ENCODE data around the gene PLAAT5. TPM values are rescaled to one million over a fixed set of nuclear protein-coding genes. Genes with fewer than 3 reads are reported as not detected.

PLAAT5 gene
- total RNA-seq, 2 experiments from 2014 or later: 0.07 TPM; not detected in 1

- Mint-ChIP-seq H3K4me3 (no peak overlapping the region), H3K27me3 (no peaks in the 10 kb centered on the region), H3K27ac (no peak overlapping the region), H3K9me3 (ENCODE audit: low read depth) (no peaks in the 10 kb centered on the region), H3K36me3 (ENCODE audit: low read depth) (no peaks in the 10 kb centered on the region), H3K4me1 (peaks cover 2% of the 10 kb centered on the region)
- ChIA-PET CTCF (interaction anchor here (1.3 kb wide), 1 partner anchor 32 kb away, joined by 5 read pairs; no protein-coding TSS in a partner anchor), POLR2A (no interaction called here)
- ATAC-seq: no peak
- intact Hi-C loops (cut with DNase I, micrococcal nuclease): no loop called here
- DNase-seq: no peak
Measured at GRCh38 chr11:63511048-63511748, 20.2 kb upstream of the PLAAT5 start.

GRCh38 chr11:63510360-63511047, 19.5 kb upstream of the PLAAT5 start:
- POLR2A ChIA-PET: no interaction called here
- intact Hi-C loops (cut with DNase I, micrococcal nuclease): no loop called here

GRCh38 chr11:63508745-63509144, 17.8 kb upstream of the PLAAT5 start:
- Mint-ChIP-seq H3K4me1 (peaks cover 2% of the 10 kb centered on the region), H3K36me3 (ENCODE audit: low read depth) (no peaks in the 10 kb centered on the region), H3K9me3 (ENCODE audit: low read depth) (no peaks in the 10 kb centered on the region), H3K27me3 (no peaks in the 10 kb centered on the region), H3K27ac (no peak overlapping the region), H3K4me3 (no peak overlapping the region)
- ATAC-seq: no peak
- intact Hi-C loops (cut with DNase I, micrococcal nuclease): no loop called here
- ChIA-PET POLR2A (no interaction called here), CTCF (interaction anchor here (1.3 to 1.6 kb wide), 2 partner anchors 10 to 31 kb away, joined by 3 to 6 read pairs; no protein-coding TSS in a partner anchor)
- no peak for DNase-seq

More at GRCh38 chr11:63510360-63511047, 19.5 kb upstream of the PLAAT5 start:
- Mint-ChIP-seq H3K27ac (no peak overlapping the region), H3K27me3 (no peaks in the 10 kb centered on the region), H3K4me3 (no peak overlapping the region), H3K36me3 (ENCODE audit: low read depth) (no peaks in the 10 kb centered on the region), H3K4me1 (peaks cover 2% of the 10 kb centered on the region), H3K9me3 (ENCODE audit: low read depth) (no peaks in the 10 kb centered on the region)
- no peak for DNase-seq
- CTCF ChIA-PET: interaction anchor here (0.8 to 1.3 kb wide), 3 partner anchors 8 to 32 kb away, joined by 3 to 5 read pairs (median 3); no protein-coding TSS in a partner anchor
- ATAC-seq: no peak

- CTCF ChIA-PET: interaction anchor here (0.9 to 1.6 kb wide), 3 partner anchors 30 to 245 kb away, joined by 3 to 6 read pairs (median 3); no protein-coding TSS in a partner anchor
- Mint-ChIP-seq H3K9me3 (ENCODE audit: low read depth) (no peaks in the 10 kb centered on the region), H3K4me3 (no peak overlapping the region), H3K27ac (no peak overlapping the region), H3K36me3 (ENCODE audit: low read depth) (no peaks in the 10 kb centered on the region), H3K27me3 (no peaks in the 10 kb centered on the region), H3K4me1 (peaks cover 2% of the 10 kb centered on the region)
- POLR2A ChIA-PET: no interaction called here
- intact Hi-C loops (cut with DNase I, micrococcal nuclease): no loop called here
- ATAC-seq: no peak
- DNase-seq: peak; percentile 39
Measured at GRCh38 chr11:63508009-63508408, 17.0 kb upstream of the PLAAT5 start.

GRCh38 chr11:63507511-63507910, 16.5 kb upstream of the PLAAT5 start:
- Mint-ChIP-seq H3K9me3 (ENCODE audit: low read depth) (peaks cover 2% of the 10 kb centered on the region), H3K27ac (no peak overlapping the region), H3K4me3 (no peak overlapping the region), H3K4me1 (peaks cover 5% of the 10 kb centered on the region), H3K27me3 (no peaks in the 10 kb centered on the region), H3K36me3 (ENCODE audit: low read depth) (no peaks in the 10 kb centered on the region)
- DNase-seq (no peak), ATAC-seq (no peak)
- intact Hi-C loops (cut with DNase I, micrococcal nuclease): no loop called here
- CTCF ChIA-PET: interaction anchor here (0.5 to 1.0 kb wide), 3 partner anchors 98 to 245 kb away, joined by 3 read pairs; no protein-coding TSS in a partner anchor
- POLR2A ChIA-PET: no interaction called here

GRCh38 chr11:63506876-63507275, 15.9 kb upstream of the PLAAT5 start:
- H3K4me1 Mint-ChIP-seq: peaks cover 11% of the 10 kb centered on the region
- no peaks in the 10 kb centered on the region for H3K36me3 Mint-ChIP-seq (ENCODE audit: low read depth)
- no peaks in the 10 kb centered on the region for H3K27me3 Mint-ChIP-seq
- ChIA-PET POLR2A (interaction anchor here (0.7 kb wide), 1 partner anchor 56 kb away, joined by 3 read pairs; no protein-coding TSS in a partner anchor), CTCF (interaction anchor here (0.5 kb wide), 1 partner anchor 98 kb away, joined by 3 read pairs; no protein-coding TSS in a partner anchor)
- DNase-seq: no peak
- ATAC-seq: no peak
- H3K27ac Mint-ChIP-seq: no peak overlapping the region
- no peak overlapping the region for H3K4me3 Mint-ChIP-seq
- H3K9me3 Mint-ChIP-seq (ENCODE audit: low read depth): peaks cover 2% of the 10 kb centered on the region
- intact Hi-C loops (cut with DNase I, micrococcal nuclease): no loop called here

DNA sequence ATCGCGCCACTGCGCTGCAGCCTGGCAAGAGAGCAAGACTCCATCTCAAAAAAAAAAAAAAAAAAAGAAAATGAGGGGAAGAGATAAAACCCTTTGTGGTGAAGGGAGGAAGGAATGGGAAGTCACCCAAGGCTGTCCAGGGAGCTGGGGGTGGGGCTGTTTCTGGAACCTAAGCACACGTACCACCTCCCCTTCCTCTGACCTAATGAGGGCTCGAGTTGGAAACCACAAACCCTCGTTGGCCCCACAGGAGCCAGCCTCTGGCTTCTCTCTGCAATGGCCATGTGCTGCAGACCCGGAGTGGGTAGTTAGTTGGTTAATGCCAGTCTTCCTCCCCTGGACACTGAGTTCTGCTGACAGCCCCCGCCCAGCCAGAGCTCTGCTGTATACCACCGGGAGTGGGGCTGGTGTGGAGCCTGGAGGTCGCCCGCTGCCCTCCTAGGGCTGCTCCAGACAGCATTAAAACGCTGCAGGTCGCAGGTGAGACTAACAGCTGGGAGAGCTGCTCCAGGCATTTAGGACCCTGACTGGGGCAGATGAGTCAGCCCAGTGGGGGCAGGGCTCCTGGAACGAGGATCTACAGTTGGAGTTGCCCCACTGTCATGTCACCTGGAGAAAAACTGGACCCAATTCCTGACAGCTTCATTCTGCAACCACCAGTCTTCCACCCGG, 15.0 kb upstream of the PLAAT5 start, which contains the start of gene LGALS12:
LGALS12 (plus strand) TSS at position 228 of the 672 bp plus-strand sequence; CDS start at position 603, 375 bp downstream.
- CTCF ChIA-PET: interaction anchor here (1.9 kb wide), 1 partner anchor 133 kb away, joined by 8 read pairs; no protein-coding TSS in a partner anchor
- Mint-ChIP-seq H3K4me1 (peaks cover 11% of the 10 kb centered on the region), H3K4me3 (no peak within 1 kb of the TSS), H3K27ac (no peak within 1 kb of the TSS), H3K36me3 (ENCODE audit: low read depth) (no peaks in the 10 kb centered on the region), H3K27me3 (no peaks in the 10 kb centered on the region), H3K9me3 (ENCODE audit: low read depth) (peaks cover 2% of the 10 kb centered on the region)
- intact Hi-C loops (cut with DNase I, micrococcal nuclease): no loop called here
- DNase-seq: no peak
- no peak for ATAC-seq
- POLR2A ChIA-PET: no interaction called here

DNA sequence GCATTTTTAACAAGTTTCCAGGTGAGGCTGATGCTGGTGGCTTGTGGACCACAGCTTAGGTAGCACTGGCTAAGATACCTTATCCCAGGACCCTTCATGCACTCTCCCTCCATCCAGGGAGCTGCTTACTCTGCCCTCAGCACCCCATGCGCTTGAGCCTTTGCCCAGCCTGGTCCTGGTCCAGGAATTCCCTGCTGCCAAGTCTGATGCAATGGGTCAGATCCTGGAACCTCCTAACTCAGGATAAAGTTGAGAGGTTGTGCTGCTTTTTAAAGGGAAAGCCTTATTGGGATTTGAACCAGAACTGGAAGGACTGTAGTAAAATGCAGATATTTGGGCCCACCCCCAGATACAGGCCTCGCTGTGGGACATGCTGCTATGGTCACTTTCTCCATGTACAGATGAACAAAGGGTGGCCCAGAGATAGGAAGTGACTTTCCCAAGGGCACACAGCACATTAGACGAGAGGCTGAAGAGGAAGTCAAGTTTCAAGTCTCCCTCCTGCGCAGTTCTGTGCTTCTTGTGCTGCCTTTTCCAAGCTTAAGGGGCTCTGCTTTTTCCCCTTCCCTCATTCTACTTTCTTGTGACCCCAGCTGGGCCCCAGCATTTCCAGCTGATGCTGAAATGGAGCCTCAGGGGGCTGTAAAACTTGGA, 14.1 kb upstream of the PLAAT5 start:
- Mint-ChIP-seq H3K27ac (no peak overlapping the region), H3K4me3 (no peak overlapping the region), H3K9me3 (ENCODE audit: low read depth) (peaks cover 8% of the 10 kb centered on the region), H3K27me3 (no peaks in the 10 kb centered on the region), H3K36me3 (ENCODE audit: low read depth) (peaks cover 2% of the 10 kb centered on the region), H3K4me1 (peaks cover 11% of the 10 kb centered on the region)
- DNase-seq (no peak), ATAC-seq (no peak)
- POLR2A ChIA-PET: no interaction called here
- intact Hi-C loops (cut with DNase I, micrococcal nuclease): no loop called here
- CTCF ChIA-PET: interaction anchor here (1.9 kb wide), 1 partner anchor 134 kb away, joined by 8 read pairs; no protein-coding TSS in a partner anchor

- intact Hi-C loops (cut with DNase I, micrococcal nuclease): no loop called here
- Mint-ChIP-seq H3K27ac (no peak overlapping the region), H3K4me1 (peaks cover 11% of the 10 kb centered on the region), H3K36me3 (ENCODE audit: low read depth) (peaks cover 6% of the 10 kb centered on the region), H3K4me3 (no peak overlapping the region), H3K27me3 (peaks cover 2% of the 10 kb centered on the region), H3K9me3 (ENCODE audit: low read depth) (peaks cover 15% of the 10 kb centered on the region)
- POLR2A ChIA-PET: no interaction called here
- DNase-seq (no peak), ATAC-seq (no peak)
- CTCF ChIA-PET: interaction anchor here (0.6 to 1.9 kb wide), 3 partner anchors 70 to 143 kb away, joined by 3 to 8 read pairs (median 4); no protein-coding TSS in a partner anchor
Measured at GRCh38 chr11:63504054-63504453, 13.1 kb upstream of the PLAAT5 start.

DNA sequence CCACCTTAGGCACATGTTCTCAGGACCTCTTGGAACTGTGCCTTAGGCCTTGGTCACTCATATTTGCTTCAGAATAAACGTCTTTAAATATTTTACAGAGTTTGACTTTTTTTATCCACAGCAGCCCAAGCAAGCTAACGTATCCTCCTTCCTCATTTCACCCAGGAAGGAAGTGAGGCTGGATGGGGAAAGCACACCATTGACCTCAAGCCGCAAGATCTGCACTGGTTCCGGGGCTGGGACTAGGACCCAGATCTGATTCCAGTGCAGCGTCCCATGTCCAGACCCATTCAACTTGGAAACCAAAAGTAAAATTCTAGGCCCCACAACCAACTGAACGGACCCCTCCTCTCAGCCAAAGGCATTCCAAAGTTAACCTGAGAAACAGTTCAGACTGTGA, 12.5 kb upstream of the PLAAT5 start:
- DNase-seq (no peak), ATAC-seq (no peak)
- Mint-ChIP-seq H3K9me3 (ENCODE audit: low read depth) (peaks cover 15% of the 10 kb centered on the region), H3K27me3 (peaks cover 2% of the 10 kb centered on the region), H3K36me3 (ENCODE audit: low read depth) (peaks cover 6% of the 10 kb centered on the region), H3K4me3 (no peak overlapping the region), H3K27ac (no peak overlapping the region), H3K4me1 (peaks cover 11% of the 10 kb centered on the region)
- POLR2A ChIA-PET: no interaction called here
- CTCF ChIA-PET: no interaction called here
- intact Hi-C loops (cut with DNase I, micrococcal nuclease): no loop called here

Measured in activated CD4-positive, alpha-beta T cell treated with anti-CD3 and anti-CD28 coated beads for 36 hours (primary cell).